Adrenal gland (tissue), 12 donors: ENCODE data around the gene CPVL. TPM values are rescaled to one million over a fixed set of nuclear protein-coding genes. Genes with fewer than 3 reads are reported as not detected.

Source experiments
- DNase-seq, 7 donors: peaks; one replicate each; pipeline ENCODE4 v3.0.0-alpha.2; 2019 to 2020
- H3K27ac ChIP-seq, 5 donors: fragments of 200-600 bp; sonication (generic) in 4 of 5; 1 replicate in 3 of 5; 2 replicates in 2 of 5; pipeline versions ENCODE4 v1.5.1 to v1.8.0; 2016 to 2020; ENCODE audit warnings: mild to moderate bottlenecking in 1 of 5
- H3K27me3 ChIP-seq: fragments of 200-600 bp; 2 replicates; pipeline ENCODE4 v1.8.0; 2021
- H3K36me3 ChIP-seq, 2 donors: fragments of 200-600 bp; replicated peaks in 1 of 2; 1 replicate in 1 of 2; 2 replicates in 1 of 2; pipeline versions ENCODE4 v1.5.1 to v1.8.0; 2018 to 2022
- H3K4me1 ChIP-seq, 2 donors: fragments of 200-600 bp; replicated peaks in 1 of 2; 1 replicate in 1 of 2; 2 replicates in 1 of 2; pipeline versions ENCODE4 v1.5.1 to v1.8.0; 2018 to 2021
- H3K4me3 ChIP-seq, 4 donors: fragments of 200-600 bp; sonication (generic) in 3 of 4; one replicate each; pipeline ENCODE4 v1.5.1; 2016 to 2018
- H3K9me3 ChIP-seq, 3 donors: fragments of 200-600 bp; sonication (generic) in 1 of 3; replicated peaks in 1 of 3; 1 replicate in 2 of 3; 2 replicates in 1 of 3; pipeline versions ENCODE4 v1.5.1 to v1.8.0; 2016 to 2021
- POLR2A ChIP-seq, 2 donors: fragments of 450-650 bp; IDR thresholded peaks; one replicate each; pipeline ENCODE4 v1.6.1; 2017; ENCODE audit warnings: antibody characterized with exemption in 2 of 2, mild to moderate bottlenecking in 2 of 2, moderate library complexity in 1 of 2
- WGBS, 4 donors: extraction: QIAGEN DNeasy Blood & Tissue Kit in 2 of 4; methylation state at CpG; one replicate each; pipeline versions ENCODE4 v1.1.5 to v1.1.7; 2013 to 2017; 5-methylcytosine and 5-hydroxymethylcytosine counted together
- intact Hi-C, 2 donors: fragments of 100-400 bp; cut with DNase I; formaldehyde crosslinking; loops; one replicate each; pipeline versions ENCODE4 v1.14.1 to v1.15.0; 2022 to 2023
- polyA plus RNA-seq, 3 donors: library from polyadenylated mRNA; stranded (reverse); fragments of 200-250 nt in 2 of 3; fragments of 350-450 nt in 1 of 3; fragmentation: Illumina TruSeq in 1 of 3; extraction: RNeasy Lipid Tissue Mini Kit (QIAGEN cat#74804) in 1 of 3; gene quantifications; one replicate each; pipeline ENCODE4 v1.2.3, GENCODE V29; 2013 to 2014
- total RNA-seq, 9 donors: library from RNA; depleted of rRNA in 4 of 9; stranded (reverse); fragments of >200 nt in 4 of 9; fragments of 120-200 nt in 1 of 9; fragmentation: NEBNext Ultra II Directional in 1 of 9; extraction: Animal tissue kit (Norgen Biotek cat#: 25700) in 1 of 9; gene quantifications; one replicate each; pipeline versions ENCODE4 v1.1.0 to v1.2.4, GENCODE V29; 2013 to 2023
- TF ChIP-seq, protein P1 (sequence below), 6 experiments: fragments of 450-650 bp in 4 of 6; fragments of 200-600 bp in 2 of 6; sonication (generic) in 1 of 6; IDR thresholded peaks; 1 replicate in 5 of 6; 2 replicates in 1 of 6; pipeline versions ENCODE4 v1.5.1 to v1.8.0; 2016 to 2021; ENCODE audit warnings: antibody characterized with exemption in 6 of 6, mild to moderate bottlenecking in 2 of 6, moderate library complexity in 1 of 6
- donor health status: healthy with polysubstance abuse.
- donor health status: Bipolar disorder and iron deficiency.
- donor health status: DM: yes; HTN: yes; CAD: no.
- donor health status: DM: no; HTN: no; CAD: no.
- donor health status: DM: no; HTN: no; CAD: no.
- donor health status: DM: yes; HTN: yes; CAD: no.

Gene CPVL
- total and polyA plus RNA-seq, 12 donors, result 3.2 to 61.7 (median 32.7) TPM

DNA sequence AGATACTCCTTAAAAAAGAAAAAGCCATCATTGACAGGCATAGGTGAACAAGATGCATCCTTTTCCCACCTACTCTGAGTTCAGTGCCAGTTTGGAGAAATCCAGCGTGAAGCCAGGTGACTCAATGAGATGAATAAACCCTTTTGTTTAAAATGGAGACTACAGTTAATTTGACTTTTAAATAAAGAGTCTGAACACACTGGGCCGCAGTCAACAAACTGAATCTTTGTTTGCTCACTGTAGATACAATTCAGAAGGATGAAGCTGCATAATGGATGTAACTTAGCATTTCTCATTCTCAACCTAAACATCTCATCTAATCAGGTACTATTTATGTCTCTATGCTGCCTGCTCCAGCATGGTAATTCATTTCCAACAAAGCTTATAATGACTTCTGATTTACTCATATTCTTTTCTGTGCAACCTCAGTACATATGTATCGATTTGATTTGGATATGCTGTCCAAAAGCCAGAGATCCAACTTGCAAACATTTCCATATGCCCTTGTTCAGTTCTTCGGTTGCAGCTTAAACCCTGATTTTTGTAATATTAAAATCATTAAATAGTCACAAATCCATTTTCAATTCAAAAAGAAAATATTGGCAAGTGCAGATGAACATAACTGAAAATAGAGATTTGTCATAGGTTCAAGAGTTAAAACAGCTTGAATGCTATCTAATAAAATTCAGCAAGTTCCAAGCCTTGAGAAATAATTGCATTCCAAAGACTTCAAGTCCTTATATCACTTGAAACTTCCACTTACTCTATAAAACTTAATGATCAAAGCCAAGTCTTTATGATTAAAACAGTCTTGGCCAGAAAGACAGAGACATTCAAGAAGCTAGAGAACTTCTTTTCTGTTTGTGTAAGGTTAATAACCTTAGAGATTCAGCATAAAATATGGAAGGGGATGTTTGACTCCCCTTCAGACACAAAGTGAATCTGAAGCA lies 67.8 kb downstream of the CPVL start:
- no peak overlapping the region for H3K27ac ChIP-seq
- no peaks in the 10 kb centered on the region for H3K27me3 ChIP-seq
- H3K9me3 ChIP-seq, result no peaks in the 10 kb centered on the region
- TF ChIP-seq, protein P1, sequence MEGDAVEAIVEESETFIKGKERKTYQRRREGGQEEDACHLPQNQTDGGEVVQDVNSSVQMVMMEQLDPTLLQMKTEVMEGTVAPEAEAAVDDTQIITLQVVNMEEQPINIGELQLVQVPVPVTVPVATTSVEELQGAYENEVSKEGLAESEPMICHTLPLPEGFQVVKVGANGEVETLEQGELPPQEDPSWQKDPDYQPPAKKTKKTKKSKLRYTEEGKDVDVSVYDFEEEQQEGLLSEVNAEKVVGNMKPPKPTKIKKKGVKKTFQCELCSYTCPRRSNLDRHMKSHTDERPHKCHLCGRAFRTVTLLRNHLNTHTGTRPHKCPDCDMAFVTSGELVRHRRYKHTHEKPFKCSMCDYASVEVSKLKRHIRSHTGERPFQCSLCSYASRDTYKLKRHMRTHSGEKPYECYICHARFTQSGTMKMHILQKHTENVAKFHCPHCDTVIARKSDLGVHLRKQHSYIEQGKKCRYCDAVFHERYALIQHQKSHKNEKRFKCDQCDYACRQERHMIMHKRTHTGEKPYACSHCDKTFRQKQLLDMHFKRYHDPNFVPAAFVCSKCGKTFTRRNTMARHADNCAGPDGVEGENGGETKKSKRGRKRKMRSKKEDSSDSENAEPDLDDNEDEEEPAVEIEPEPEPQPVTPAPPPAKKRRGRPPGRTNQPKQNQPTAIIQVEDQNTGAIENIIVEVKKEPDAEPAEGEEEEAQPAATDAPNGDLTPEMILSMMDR (IDR thresholded peaks at IDR 0.05), result no peak
- no peak for TF ChIP-seq POLR2A (IDR thresholded peaks at IDR 0.05)
- no peak for DNase-seq
- 86 to 90% (median 89%) methylated on average over 4 of the region's 4 CpGs for WGBS, 4 donors
- no peaks in the 10 kb centered on the region for H3K4me1 ChIP-seq
- H3K36me3 ChIP-seq, result no peaks in the 10 kb centered on the region
- intact Hi-C loops, result no loop called here
- no peak overlapping the region for H3K4me3 ChIP-seq

DNA sequence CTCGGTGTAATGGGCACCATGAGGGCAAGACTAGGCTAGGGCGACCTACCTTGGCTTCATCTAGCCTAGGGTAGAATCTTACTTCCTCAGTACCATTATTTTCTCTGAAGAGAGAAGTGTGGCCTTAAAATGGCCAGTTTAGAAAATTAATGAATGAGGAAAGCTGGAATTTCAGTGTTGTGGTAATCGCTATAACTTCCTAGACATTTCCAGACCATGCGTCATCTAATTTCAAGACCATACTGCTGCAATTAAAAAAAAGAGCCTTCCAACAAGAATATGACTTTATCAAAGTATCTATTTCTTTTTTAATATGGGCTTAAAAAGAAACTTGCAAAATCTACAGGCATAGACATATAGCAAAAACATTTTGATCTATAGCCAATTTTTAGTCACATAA lies 68.5 kb downstream of the CPVL start:
- no peaks in the 10 kb centered on the region for H3K36me3 ChIP-seq
- no peak overlapping the region for H3K4me3 ChIP-seq
- H3K27ac ChIP-seq, result no peak overlapping the region
- DNase-seq, result no peak
- WGBS, 4 donors, result 92 to 97% (median 95%) methylated on average over 4 of the region's 4 CpGs
- TF ChIP-seq, protein P1 (IDR thresholded peaks at IDR 0.05), result no peak
- TF ChIP-seq POLR2A (IDR thresholded peaks at IDR 0.05), result no peak
- intact Hi-C loops, result no loop called here
- no peaks in the 10 kb centered on the region for H3K4me1 ChIP-seq
- no peaks in the 10 kb centered on the region for H3K9me3 ChIP-seq
- no peaks in the 10 kb centered on the region for H3K27me3 ChIP-seq

DNA sequence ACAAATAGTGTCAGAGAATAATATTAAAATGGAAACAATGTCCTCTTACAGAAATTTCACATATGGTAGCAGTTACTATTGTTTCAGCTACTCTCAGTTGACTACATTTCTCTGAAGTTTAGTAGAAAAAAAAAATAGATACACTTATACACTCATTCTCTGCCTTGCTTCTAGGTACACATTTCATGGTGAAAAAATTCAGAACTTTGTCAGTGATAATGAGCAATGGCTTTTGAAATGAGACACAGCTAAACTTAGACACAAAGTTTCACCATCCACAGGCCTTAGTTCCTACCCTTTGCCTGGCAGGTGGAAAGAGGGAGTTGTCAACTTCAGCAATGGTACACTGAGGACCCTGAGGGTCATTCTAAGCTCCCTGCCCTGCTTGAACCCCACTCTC lies 69.2 kb downstream of the CPVL start:
- Histone ChIP-seq H3K4me1 (no peaks in the 10 kb centered on the region), H3K27ac (no peak overlapping the region), H3K9me3 (no peaks in the 10 kb centered on the region), H3K4me3 (no peak overlapping the region), H3K36me3 (no peaks in the 10 kb centered on the region), H3K27me3 (no peaks in the 10 kb centered on the region)
- no peak for TF ChIP-seq POLR2A (IDR thresholded peaks at IDR 0.05)
- TF ChIP-seq, protein P1 (IDR thresholded peaks at IDR 0.05), result no peak
- no peak for DNase-seq
- intact Hi-C loops, result no loop called here

DNA sequence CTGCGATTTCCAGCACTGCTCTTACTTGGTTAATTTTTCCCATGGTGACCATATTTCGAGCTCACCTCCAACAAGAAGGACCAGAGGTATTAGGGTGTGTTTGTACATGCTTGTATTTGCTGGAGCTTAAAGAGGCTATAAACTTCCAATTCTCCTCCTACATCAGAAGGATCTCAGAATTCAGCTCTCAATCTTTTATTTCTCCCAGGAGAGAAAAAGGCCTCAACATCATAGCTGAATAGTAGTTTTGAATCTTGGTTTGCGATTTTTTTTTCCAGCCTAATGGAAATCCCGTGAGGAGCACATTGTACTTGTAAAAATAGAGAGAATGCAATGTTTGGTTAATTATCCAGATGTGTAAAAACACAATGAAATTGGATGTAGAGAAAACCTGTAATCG lies 69.7 kb downstream of the CPVL start:
- no peak for TF ChIP-seq POLR2A (IDR thresholded peaks at IDR 0.05)
- TF ChIP-seq, protein P1 (IDR thresholded peaks at IDR 0.05), result no peak
- H3K27me3 ChIP-seq, result no peaks in the 10 kb centered on the region
- 86 to 93% (median 89%) methylated on average over 5 of the region's 5 CpGs for WGBS, 4 donors
- intact Hi-C loops, result no loop called here
- no peaks in the 10 kb centered on the region for H3K4me1 ChIP-seq
- no peak overlapping the region for H3K27ac ChIP-seq
- no peaks in the 10 kb centered on the region for H3K36me3 ChIP-seq
- H3K4me3 ChIP-seq, result no peak overlapping the region
- DNase-seq, result no peak
- no peaks in the 10 kb centered on the region for H3K9me3 ChIP-seq
